ENCODE results near the gene TFAM.

DNA sequence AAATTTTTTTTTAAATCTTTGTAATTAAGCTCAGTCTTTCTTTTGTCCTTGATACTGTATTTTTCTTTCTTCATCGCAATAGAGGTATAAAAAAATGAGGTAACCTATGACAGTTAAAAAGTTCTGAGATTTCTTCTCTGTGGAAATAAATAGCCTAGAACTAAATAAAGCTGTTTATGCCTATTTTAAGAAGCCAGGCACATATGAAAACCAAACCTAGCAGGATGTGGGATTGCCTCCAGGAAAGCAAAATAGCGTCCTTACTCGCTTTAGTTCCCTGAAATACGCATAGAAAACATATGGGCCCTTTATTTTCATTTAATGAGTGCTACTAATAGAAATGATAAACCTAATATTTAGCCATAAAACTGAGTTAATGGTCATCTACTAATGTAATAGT lies 43.8 kb upstream of the TFAM start:
- TF ChIP-seq, protein P1, sequence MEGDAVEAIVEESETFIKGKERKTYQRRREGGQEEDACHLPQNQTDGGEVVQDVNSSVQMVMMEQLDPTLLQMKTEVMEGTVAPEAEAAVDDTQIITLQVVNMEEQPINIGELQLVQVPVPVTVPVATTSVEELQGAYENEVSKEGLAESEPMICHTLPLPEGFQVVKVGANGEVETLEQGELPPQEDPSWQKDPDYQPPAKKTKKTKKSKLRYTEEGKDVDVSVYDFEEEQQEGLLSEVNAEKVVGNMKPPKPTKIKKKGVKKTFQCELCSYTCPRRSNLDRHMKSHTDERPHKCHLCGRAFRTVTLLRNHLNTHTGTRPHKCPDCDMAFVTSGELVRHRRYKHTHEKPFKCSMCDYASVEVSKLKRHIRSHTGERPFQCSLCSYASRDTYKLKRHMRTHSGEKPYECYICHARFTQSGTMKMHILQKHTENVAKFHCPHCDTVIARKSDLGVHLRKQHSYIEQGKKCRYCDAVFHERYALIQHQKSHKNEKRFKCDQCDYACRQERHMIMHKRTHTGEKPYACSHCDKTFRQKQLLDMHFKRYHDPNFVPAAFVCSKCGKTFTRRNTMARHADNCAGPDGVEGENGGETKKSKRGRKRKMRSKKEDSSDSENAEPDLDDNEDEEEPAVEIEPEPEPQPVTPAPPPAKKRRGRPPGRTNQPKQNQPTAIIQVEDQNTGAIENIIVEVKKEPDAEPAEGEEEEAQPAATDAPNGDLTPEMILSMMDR (conservative IDR thresholded peaks at IDR 0.05): no peak
- TF ChIP-seq ZFX (IDR thresholded peaks at IDR 0.05): no peak

Data from C4-2B (cell line).